HepG2 (cell line): ENCODE data around the gene RNASE8. TPM values are rescaled to one million over a fixed set of nuclear protein-coding genes. Genes with fewer than 3 reads are reported as not detected.

Source experiments
- CENPX ChIP-seq: sonication (generic); formaldehyde crosslinking; IDR thresholded peaks from 2 replicates; pipeline ENCODE4 v1.9.0; 2021; ENCODE audit warnings: mild to moderate bottlenecking, missing genetic modification reagents, moderate library complexity
- CHCHD3 ChIP-seq: sonication (generic); formaldehyde crosslinking; IDR thresholded peaks from 2 replicates; pipeline ENCODE4 v1.8.0; 2022; ENCODE audit warnings: mild to moderate bottlenecking, missing genetic modification reagents, moderate library complexity
- IRX3 ChIP-seq: sonication (generic); formaldehyde crosslinking; IDR thresholded peaks from 2 replicates; pipeline ENCODE4 v1.8.1; 2023; ENCODE audit warnings: mild to moderate bottlenecking, low read depth, missing genetic modification reagents, borderline replicate concordance
- RAD51 ChIP-seq: fragments of 450-650 bp; IDR thresholded peaks from 2 replicates; pipeline ENCODE4 v1.6.1; 2016; ENCODE audit warnings: borderline replicate concordance
- ZMYM3 ChIP-seq: sonication (generic); formaldehyde crosslinking; IDR thresholded peaks from 2 replicates; pipeline ENCODE4 v1.5.1; 2020; ENCODE audit warnings: mild to moderate bottlenecking, missing genetic modification reagents
- ZNF451 ChIP-seq: sonication (generic); formaldehyde crosslinking; IDR thresholded peaks from 2 replicates; pipeline ENCODE4 v1.5.0; 2020; ENCODE audit warnings: mild to moderate bottlenecking, missing genetic modification reagents
- ZNF644 ChIP-seq: IDR thresholded peaks from 2 replicates; pipeline ENCODE4 v1.6.1; 2016; ENCODE audit warnings: low read depth
- polyA plus RNA-seq, 8 experiments: library from polyadenylated mRNA; depleted of rRNA in 3 of 8; stranded (reverse) in 7 of 8; unstranded in 1 of 8; fragments of >200 nt; fragmentation: Illumina TruSeq in 4 of 8; extraction: Trizol in 4 of 8; gene quantifications; 2 replicates each; pipeline versions ENCODE4 v1.2.1 to v1.2.3, GENCODE V29; 2011 to 2016; ENCODE audit warnings: low read depth in 4 of 8, missing spikeins in 1 of 8, mixed read lengths in 1 of 8; ENCODE audit not compliant: insufficient read depth in 1 of 8
- total RNA-seq, 5 experiments: library from RNA; depleted of rRNA; stranded (reverse); fragments of >200 nt; fragmentation: Illumina TruSeq; extraction: Trizol; gene quantifications; 2 replicates each; pipeline ENCODE4 v1.2.3, GENCODE V29; 2016; ENCODE audit warnings: low read depth in 1 of 5
- TF ChIP-seq, protein P1 (sequence below), 2 experiments: fragments of 450-650 bp in 1 of 2; sonication (generic) in 1 of 2; formaldehyde crosslinking in 1 of 2; IDR thresholded peaks; 2 replicates each; pipeline versions ENCODE4 v1.6.1 to v1.8.0; 2016 to 2022; ENCODE audit warnings: antibody characterized with exemption in 1 of 2, mild to moderate bottlenecking in 1 of 2, missing genetic modification reagents in 1 of 2
- TF ChIP-seq, protein P2 (sequence below): sonication (generic); formaldehyde crosslinking; IDR thresholded peaks from 2 replicates; pipeline ENCODE4 v1.4.0; 2020; ENCODE audit warnings: missing genetic modification reagents, mild to moderate bottlenecking, borderline replicate concordance
- TF ChIP-seq, protein P3 (sequence below): sonication (generic); formaldehyde crosslinking; conservative IDR thresholded peaks from 2 replicates; pipeline ENCODE4 v1.8.1; 2023; ENCODE audit warnings: missing genetic modification reagents
- TF ChIP-seq, protein P4 (sequence below): sonication (generic); formaldehyde crosslinking; IDR thresholded peaks from 2 replicates; pipeline ENCODE4 v1.4.0; 2020; ENCODE audit warnings: missing genetic modification reagents, borderline replicate concordance

Gene RNASE8
- total and polyA plus RNA-seq, 2 of the 13 experiments (the other 11 are each of a cell fraction or from before 2014, with no cell fraction given) = not detected

DNA sequence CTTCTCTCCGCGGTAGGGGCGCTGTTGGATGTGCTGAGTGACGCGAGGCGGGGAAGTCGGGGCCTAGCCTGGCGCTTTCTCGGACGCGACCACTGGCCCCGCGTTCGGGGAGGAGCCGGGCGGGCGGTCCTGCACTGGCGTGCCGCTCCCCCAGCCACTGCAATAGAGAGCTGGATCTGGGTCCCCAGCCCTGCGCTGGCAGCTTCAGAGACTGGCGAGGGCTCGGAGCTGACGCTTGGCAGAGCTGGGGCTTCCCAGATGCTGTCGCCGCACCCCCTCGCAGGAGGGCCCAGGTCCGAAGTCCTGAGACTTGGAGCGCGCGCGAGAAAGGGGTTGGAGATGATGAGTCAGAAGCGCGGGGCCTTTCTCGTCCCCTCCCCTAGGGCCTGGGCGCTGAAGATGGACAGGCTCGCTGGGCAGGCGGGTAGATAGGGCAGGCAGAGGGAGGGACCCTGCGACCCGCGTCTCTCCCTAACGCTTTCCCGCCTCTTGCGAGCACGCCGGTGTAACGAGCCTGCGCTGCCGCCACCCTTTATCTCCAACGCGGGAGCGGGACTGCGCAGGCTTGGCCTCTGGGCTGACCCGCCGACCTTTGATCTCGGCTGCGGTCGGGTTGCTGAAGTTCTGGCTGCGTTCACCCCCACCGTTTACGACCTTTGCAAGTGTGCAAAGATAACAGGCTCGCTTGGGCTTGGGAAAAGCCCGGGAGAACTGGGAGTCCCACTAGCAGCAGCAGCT lies 46.3 kb downstream of the RNASE8 start (continued):
- TF ChIP-seq, protein P1, sequence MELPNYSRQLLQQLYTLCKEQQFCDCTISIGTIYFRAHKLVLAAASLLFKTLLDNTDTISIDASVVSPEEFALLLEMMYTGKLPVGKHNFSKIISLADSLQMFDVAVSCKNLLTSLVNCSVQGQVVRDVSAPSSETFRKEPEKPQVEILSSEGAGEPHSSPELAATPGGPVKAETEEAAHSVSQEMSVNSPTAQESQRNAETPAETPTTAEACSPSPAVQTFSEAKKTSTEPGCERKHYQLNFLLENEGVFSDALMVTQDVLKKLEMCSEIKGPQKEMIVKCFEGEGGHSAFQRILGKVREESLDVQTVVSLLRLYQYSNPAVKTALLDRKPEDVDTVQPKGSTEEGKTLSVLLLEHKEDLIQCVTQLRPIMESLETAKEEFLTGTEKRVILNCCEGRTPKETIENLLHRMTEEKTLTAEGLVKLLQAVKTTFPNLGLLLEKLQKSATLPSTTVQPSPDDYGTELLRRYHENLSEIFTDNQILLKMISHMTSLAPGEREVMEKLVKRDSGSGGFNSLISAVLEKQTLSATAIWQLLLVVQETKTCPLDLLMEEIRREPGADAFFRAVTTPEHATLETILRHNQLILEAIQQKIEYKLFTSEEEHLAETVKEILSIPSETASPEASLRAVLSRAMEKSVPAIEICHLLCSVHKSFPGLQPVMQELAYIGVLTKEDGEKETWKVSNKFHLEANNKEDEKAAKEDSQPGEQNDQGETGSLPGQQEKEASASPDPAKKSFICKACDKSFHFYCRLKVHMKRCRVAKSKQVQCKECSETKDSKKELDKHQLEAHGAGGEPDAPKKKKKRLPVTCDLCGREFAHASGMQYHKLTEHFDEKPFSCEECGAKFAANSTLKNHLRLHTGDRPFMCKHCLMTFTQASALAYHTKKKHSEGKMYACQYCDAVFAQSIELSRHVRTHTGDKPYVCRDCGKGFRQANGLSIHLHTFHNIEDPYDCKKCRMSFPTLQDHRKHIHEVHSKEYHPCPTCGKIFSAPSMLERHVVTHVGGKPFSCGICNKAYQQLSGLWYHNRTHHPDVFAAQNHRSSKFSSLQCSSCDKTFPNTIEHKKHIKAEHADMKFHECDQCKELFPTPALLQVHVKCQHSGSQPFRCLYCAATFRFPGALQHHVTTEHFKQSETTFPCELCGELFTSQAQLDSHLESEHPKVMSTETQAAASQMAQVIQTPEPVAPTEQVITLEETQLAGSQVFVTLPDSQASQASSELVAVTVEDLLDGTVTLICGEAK (IDR thresholded peaks at IDR 0.05) = no peak
- TF ChIP-seq, protein P1 (CRISPR knock-in tag; IDR thresholded peaks at IDR 0.05) = peak; percentile 95
- TF ChIP-seq, protein P2, sequence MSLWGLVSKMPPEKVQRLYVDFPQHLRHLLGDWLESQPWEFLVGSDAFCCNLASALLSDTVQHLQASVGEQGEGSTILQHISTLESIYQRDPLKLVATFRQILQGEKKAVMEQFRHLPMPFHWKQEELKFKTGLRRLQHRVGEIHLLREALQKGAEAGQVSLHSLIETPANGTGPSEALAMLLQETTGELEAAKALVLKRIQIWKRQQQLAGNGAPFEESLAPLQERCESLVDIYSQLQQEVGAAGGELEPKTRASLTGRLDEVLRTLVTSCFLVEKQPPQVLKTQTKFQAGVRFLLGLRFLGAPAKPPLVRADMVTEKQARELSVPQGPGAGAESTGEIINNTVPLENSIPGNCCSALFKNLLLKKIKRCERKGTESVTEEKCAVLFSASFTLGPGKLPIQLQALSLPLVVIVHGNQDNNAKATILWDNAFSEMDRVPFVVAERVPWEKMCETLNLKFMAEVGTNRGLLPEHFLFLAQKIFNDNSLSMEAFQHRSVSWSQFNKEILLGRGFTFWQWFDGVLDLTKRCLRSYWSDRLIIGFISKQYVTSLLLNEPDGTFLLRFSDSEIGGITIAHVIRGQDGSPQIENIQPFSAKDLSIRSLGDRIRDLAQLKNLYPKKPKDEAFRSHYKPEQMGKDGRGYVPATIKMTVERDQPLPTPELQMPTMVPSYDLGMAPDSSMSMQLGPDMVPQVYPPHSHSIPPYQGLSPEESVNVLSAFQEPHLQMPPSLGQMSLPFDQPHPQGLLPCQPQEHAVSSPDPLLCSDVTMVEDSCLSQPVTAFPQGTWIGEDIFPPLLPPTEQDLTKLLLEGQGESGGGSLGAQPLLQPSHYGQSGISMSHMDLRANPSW (CRISPR knock-in tag) = peak; percentile 99; the same call in 1 of the 2 replicates
- TF ChIP-seq, protein P3, sequence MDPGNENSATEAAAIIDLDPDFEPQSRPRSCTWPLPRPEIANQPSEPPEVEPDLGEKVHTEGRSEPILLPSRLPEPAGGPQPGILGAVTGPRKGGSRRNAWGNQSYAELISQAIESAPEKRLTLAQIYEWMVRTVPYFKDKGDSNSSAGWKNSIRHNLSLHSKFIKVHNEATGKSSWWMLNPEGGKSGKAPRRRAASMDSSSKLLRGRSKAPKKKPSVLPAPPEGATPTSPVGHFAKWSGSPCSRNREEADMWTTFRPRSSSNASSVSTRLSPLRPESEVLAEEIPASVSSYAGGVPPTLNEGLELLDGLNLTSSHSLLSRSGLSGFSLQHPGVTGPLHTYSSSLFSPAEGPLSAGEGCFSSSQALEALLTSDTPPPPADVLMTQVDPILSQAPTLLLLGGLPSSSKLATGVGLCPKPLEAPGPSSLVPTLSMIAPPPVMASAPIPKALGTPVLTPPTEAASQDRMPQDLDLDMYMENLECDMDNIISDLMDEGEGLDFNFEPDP (CRISPR knock-in tag) = 0 out of 2 replicates have a peak, but pooled peaks have one; percentile 92
- TF ChIP-seq ZMYM3 (CRISPR knock-in tag) (peak; percentile 33), RAD51 (no peak), IRX3 (CRISPR knock-in tag) (peak; percentile 100), CENPX (CRISPR knock-in tag) (no peak), ZNF644 (CRISPR knock-in tag) (no peak; the same call in 1 of the 2 replicates), ZNF451 (CRISPR knock-in tag) (peak; percentile 98), CHCHD3 (peak; percentile 98)
- TF ChIP-seq, protein P4, sequence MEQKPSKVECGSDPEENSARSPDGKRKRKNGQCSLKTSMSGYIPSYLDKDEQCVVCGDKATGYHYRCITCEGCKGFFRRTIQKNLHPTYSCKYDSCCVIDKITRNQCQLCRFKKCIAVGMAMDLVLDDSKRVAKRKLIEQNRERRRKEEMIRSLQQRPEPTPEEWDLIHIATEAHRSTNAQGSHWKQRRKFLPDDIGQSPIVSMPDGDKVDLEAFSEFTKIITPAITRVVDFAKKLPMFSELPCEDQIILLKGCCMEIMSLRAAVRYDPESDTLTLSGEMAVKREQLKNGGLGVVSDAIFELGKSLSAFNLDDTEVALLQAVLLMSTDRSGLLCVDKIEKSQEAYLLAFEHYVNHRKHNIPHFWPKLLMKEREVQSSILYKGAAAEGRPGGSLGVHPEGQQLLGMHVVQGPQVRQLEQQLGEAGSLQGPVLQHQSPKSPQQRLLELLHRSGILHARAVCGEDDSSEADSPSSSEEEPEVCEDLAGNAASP = peak; percentile 23
